Ammon's horn (tissue), 1 donor: ENCODE results near the gene SEMA5B.

Experiments used
- DNase-seq: peaks from one replicate; pipeline ENCODE4 v3.0.0-alpha.2; 2016; ENCODE audit warnings: low spot score

Gene SEMA5B

GRCh38 chr3:122892118-122892960 is 135.2 kb downstream of the SEMA5B start:
- DNase-seq = no peak

GRCh38 chr3:122890720-122891220 is 136.8 kb downstream of the SEMA5B start:
- DNase-seq = no peak

- peak; percentile 84 for DNase-seq
Measured at GRCh38 chr3:122890077-122890719, 137.4 kb downstream of the SEMA5B start.

DNA sequence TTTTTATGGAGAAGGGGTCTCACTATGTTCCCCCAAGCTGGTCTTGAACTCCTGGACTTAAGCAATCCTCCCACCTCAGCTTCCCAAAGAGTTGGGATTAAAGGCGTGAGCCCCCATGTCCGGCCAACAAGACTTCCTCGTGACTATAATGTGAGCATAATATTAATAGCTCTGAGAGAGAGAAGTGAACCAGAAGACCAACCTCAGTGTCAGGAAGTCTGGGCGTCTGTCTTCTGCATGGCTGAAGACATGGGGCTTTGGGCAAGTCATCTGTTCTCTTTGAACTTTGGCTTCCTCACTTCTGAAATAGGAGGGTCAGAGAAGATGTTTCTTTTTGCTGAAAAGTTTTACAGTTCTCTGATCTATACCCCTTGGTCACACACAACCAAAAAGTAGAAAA is 140.6 kb downstream of the SEMA5B start:
- DNase-seq = peak; percentile 50

DNA sequence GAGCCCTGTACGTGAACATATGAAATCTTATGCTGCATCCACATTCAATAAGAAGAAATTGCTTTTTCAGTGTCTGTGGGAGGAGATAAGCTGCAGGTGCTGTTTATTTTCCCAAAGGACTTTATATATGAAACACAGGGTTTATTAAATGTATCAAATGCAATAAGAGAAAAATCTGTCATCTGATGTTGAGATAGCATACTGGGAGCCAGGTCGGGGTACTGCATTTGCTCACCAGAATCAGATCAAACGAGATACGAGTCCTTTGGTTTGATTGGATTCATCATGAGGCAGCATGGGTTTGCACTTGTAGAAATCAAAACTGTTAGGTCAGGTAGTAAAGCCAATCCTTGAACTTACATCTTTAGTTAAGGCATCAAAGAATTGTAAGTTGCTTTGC is 141.3 kb downstream of the SEMA5B start:
- no peak for DNase-seq

- DNase-seq = no peak
Measured at GRCh38 chr3:122882361-122882947, 145.1 kb downstream of the SEMA5B start.

GRCh38 chr3:122880624-122881023 is 146.9 kb downstream of the SEMA5B start:
- no peak for DNase-seq

GRCh38 chr3:122880173-122880572 is 147.4 kb downstream of the SEMA5B start:
- DNase-seq = no peak

- DNase-seq = no peak
Measured at GRCh38 chr3:122875547-122876127, 151.9 kb downstream of the SEMA5B start.

DNA sequence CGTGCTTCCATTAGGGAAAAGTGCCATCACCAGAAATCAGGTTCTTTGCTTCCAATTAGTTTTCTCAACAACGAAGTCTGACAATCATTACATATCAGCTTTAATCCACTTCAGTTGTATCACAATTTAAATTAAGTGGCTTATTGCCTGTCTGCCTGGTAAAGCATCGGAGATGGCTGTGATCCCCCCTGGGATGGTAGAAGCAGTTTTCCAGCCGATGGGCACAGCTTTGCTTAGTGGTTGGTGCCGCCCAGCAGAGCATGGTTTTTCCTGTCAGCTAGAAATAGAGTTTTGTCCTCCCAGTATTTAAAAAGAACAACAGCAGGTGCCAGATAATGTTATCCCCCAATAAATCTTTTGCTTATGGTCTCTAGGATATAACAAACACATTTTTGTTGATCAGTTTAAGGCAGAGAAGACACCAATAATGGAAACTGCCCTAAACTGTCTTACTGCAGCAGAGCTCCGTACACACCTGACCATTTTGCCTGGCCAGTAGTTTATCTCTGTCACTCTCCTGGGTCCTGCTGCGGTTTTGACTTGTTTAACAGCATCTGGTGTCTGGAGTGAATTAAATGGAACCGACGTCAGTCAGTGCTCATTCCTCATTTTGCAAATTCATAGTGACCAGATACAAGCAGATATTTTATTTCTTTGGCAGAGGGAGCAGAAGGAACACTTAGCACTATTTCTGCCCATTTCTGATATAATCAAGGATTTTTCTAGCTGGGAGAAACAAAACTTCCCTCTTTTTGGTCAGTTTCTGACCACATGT is 153.6 kb downstream of the SEMA5B start:
- DNase-seq = no peak

DNA sequence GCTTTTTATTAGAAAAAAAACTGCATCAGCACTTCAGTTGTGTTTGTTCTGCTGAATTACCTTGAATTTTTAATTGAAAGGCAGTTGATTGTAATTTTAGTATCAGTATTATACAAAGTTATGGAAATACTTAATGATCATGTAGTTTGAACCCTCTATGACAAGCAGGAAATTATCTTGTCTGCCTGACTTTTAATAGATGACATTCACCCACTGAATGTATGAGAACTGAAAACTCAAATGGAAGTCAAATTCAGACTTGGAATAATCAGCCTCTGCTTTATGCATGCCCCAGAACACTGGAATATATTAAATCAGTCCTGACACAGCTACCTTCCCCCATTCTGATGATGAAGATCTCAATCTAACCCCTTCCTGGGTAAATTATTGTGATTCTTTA is 159.2 kb downstream of the SEMA5B start:
- no peak for DNase-seq

DNA sequence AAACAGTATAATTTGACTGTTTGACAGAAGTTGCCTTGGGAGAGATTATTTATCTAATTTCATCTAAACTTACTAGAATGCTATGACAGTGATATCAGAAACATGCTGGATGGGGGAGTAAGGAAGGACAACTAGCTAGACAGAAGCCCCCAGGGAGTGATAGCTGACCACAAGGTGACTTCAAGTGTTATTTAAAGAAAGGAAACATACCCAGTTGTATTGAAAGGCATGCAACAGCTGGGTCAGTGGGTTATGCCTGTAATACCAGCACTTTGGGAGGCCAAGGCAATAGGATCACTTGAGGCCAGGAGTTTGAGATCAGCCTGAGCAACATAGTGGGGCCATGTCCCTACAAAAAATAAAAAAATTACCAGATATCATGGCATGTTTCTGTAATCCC is 163.1 kb downstream of the SEMA5B start:
- DNase-seq = no peak

DNA sequence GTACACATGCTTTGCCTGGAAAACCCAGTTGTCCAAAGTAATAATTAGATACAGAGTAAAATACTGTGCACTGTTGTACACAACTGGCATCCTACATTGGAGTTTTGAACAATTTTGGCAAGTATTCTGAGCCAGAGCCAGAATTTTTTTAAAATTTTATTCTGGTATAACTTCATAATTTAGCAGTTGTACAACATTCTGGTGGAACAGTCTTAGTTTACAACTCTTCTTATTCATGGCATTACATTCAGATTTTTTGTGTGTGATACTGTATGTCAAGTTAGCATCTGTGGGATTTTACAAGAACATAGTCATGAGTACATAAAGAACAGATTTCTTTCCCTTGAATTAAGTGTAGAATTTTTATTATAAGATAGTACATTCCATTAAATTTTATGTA is 165.2 kb downstream of the SEMA5B start:
- DNase-seq = no peak
